Measurements from ENCODE around the gene OMG.

OMG gene

DNA sequence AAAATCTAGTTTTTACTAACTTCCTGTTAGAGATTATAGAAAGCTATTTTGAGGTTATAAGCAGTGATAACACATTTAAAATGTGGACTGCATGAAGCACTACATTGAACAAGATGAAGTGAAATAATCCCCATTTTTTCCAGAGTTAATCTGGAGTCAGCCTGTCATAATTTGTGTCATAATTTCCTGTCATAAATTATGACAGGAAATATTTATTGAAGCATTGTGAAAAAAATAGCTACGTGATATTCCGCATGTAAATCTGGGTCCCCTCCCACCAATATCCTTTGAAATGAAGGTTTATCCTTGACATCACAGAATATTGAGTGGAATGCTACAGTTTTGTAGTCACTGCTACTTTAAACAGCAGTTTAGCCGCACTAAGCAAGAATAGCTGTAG, 40.1 kb downstream of the OMG start:
- no peak for DNase-seq

DNA sequence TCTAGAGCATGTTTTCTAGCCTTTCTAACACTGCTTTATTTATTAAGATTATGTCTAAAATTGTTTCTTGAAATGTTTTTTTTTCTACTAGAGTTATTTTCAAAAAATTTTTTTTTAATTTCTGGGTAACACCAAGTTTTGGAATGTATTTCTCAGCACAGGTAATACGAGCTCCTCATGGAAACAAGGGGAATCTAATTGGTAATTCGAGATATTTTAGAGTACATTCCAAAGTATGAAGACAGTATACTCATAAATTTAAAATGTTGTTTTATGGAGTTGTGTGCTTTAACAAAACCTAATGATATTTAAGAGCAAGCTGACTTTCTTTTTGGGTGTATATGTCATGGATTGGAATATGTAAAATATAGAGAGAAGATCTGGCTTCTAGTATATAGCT, 42.4 kb downstream of the OMG start:
- DNase-seq: no peak

DNA sequence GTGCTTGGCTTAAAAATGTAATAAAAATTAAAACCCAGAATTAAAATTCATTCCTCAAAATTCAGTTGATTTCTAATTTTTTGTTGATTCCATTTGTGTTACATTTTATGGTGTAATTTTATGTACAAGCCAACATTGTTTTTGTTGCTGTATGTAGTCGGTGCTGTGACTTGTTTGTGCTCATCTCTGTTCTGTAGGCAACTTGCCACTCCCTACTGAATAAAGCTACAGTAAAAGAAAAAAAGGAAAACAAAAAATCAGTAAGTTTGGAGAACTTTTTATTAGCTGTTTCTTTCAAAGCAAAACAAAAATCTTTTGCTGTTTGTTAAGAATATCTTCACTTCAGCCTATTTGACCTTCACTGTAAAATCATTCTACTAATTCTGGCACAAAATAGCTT, 44.3 kb downstream of the OMG start:
- DNase-seq: no peak

DNA sequence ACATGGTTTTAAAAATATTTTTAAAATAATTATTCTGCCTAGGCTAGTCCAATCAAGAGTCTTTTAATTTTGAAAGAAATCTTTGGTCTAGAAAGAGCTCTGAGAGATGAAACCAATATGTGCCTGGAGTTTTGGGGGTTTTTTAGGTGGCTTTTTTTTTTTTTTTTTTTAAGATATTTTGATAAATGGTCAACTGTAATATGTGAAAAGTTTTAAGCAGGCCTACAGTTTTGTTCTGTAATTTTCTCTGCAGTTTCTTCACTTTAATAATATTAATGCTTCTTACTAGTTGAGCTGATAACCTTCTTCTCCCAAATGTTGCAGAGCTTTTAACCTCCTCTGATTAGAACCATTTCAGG, 45.1 kb downstream of the OMG start:
- no peak for DNase-seq

DNA sequence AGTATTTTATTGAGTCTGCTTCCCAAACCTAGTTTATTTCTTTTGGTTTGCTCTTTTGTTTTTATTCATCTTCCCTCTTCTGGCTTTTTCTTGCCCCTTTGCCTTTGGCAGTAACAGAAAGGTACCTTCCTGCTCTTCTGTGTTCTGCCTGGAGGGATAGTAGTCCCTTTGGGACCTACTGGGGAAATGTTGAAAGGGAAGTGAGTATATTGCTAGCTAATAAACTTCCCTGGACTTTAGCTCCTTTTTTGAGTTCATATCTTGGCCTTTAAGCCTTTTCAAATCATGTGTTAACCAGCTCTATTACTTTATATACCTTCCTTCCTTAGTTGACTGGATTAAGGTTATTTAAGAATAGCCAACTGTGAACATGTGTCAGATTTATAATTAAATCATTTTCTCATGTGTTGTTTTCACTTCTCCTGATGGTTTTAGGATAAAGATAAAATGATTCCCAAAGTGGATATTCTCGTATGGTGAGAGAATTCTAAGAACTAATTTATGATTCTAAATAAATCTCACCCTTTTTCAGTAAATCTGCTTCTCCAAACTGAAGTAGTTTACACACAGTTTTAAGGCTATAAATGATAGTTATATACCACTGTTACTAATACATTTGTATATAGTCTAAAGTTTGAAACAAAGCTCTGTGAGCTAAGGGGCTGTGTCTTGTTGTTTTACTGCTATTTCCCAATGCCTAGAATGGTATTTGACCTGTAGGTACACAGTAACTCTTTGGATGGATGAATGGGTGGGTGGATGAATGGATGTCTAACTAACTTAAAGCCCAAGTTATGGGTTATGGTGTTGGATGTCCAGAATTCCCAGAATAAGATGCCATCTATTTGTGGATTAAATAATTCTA, 45.7 kb downstream of the OMG start:
- no peak for DNase-seq

DNA sequence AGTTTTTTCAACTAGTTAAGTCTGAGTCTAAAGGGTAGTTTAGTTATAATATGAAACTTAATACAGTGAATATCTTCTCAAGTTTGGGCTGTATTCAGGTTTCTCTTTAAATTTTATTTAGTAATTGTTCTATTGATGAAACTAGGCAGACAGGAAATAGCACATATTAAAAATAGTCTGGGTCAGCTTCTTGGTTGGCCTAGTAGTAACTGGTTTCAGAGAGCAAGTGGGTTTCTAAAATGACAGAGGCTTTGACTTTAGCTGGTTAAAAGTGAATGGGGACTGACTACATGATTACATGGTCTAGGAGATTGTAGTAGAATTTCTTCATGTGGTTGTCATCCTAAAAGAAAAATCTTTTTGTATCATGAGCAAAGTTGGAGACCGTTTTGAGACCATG, 46.8 kb downstream of the OMG start:
- no peak for DNase-seq

DNA sequence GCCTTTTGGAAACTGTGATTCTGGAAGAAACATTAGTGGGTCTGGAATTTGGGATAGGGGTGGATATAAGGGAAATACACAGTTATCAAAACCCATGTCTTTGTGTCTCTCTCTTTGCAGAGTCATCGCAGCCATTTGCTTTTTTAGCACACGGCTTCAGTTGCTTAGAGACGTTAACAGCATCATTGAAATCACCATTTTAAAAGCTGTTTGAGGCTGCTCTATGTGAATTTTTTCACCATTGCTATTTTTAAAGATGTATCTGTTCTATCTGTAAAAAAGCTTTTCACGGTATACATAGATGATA, 47.3 kb downstream of the OMG start:
- DNase-seq: no peak

DNA sequence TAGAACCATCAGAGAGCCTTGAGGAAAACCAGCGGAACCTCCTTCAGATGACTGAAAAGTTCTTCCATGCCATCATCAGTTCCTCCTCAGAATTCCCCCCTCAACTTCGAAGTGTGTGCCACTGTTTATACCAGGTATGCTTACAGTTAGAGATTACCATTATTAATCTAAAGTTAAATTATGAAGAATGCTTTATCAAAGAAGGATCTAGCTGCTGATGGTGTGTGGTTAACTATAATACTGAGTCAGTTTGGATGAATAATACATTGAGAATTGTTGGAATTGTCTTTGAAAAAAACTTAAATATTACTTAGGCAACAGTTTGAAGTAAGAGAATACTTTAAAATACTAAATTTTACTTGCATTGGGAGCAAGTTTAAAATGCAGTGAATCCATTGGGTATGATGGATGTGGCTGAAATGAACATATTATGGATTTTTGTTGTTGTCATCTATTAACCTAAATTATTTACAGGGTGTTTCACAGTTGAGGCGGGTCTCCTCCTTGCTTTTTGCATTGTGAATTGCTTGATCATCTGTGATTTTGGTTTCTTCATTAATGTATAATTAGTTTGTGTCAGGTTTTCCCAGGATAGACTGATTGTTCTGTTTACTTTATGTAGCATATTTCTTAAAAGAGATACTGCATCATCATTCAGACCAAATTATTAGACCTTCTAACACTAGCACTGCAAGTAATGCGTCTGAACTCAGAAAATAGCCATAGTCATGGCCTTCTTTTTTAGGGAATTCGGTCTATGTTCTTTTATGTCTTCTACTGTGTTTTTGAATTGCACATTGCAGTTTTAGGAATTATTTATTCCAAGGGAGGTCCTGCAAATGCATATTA, 47.8 kb downstream of the OMG start:
- no peak for DNase-seq

Data from stimulated activated CD4-positive, alpha-beta T cell treated with anti-CD3 and anti-CD28 coated beads, Interleukin-2, amount 100 ng/mL, for 48 hours (primary cell).